ENCODE results near the gene PNCK. TPM values are rescaled to one million over a fixed set of nuclear protein-coding genes. Genes with fewer than 3 reads are reported as not detected.

PNCK gene
- total RNA-seq, result 33.8 TPM

GRCh38 chrX:153673428-153674218 is at the start of gene PNCK:
Gene PNCK (minus strand): TSS chrX:153673813. CDS start chrX:153673076, 737 bp downstream.

GRCh38 chrX:153687121-153688039 is 13.8 kb upstream of the PNCK start, which contains the start of gene SLC6A8:
Gene SLC6A8 (plus strand): TSS chrX:153687926. CDS start chrX:153688575, 649 bp downstream.

GRCh38 chrX:153646620-153647373 is 26.8 kb downstream of the PNCK start, which contains the start of gene DUSP9:
Gene DUSP9 (plus strand): TSS chrX:153647203. CDS start chrX:153647954, 751 bp downstream.

Small RNAs within 50 kb of the gene (small RNA-seq; reads per million reads assigned to genes)
- not detected for gene RN7SL687P (ENCODE audit: low replicate concordance)

Other genes starting within 250 kb of the PNCK start
- 1.9 TPM for gene TREX2, start 227.8 kb downstream of the PNCK start, total RNA-seq
- 11.0 TPM for gene HAUS7, start 203.2 kb downstream of the PNCK start, total RNA-seq
- gene BGN, start 178.8 kb downstream of the PNCK start, total RNA-seq, result 4.7 TPM
- 11.6 TPM for gene ATP2B3, start 156.2 kb downstream of the PNCK start, total RNA-seq
- gene CCNQ, start 74.7 kb downstream of the PNCK start, total RNA-seq, result 15.7 TPM
- gene DUSP9, start 26.6 kb downstream of the PNCK start, total RNA-seq, result 1.6 TPM
- gene SLC6A8, start 14.1 kb upstream of the PNCK start, total RNA-seq, result 19.4 TPM
- gene BCAP31, start 50.6 kb upstream of the PNCK start, total RNA-seq, result 43.8 TPM
- 8.8 TPM for gene ABCD1, start 51.0 kb upstream of the PNCK start, total RNA-seq
- gene PLXNB3, start 90.4 kb upstream of the PNCK start, total RNA-seq, result 2.8 TPM
- gene SRPK3, start 107.2 kb upstream of the PNCK start, total RNA-seq, result not detected
- 58.5 TPM for gene IDH3G, start 120.6 kb upstream of the PNCK start, total RNA-seq
- gene SSR4, start 120.9 kb upstream of the PNCK start, total RNA-seq, result 71.7 TPM
- gene PDZD4, start 156.7 kb upstream of the PNCK start, total RNA-seq, result 151 TPM
- 195 TPM for gene L1CAM, start 212.4 kb upstream of the PNCK start, total RNA-seq
- gene AVPR2, start 230.9 kb upstream of the PNCK start, total RNA-seq, result not detected